ENCODE data around the gene RAB44. TPM values are rescaled to one million over a fixed set of nuclear protein-coding genes. Genes with fewer than 3 reads are reported as not detected.

Gene RAB44
- total RNA-seq, 1 donor from 2014 or later: 0.95 TPM

DNA sequence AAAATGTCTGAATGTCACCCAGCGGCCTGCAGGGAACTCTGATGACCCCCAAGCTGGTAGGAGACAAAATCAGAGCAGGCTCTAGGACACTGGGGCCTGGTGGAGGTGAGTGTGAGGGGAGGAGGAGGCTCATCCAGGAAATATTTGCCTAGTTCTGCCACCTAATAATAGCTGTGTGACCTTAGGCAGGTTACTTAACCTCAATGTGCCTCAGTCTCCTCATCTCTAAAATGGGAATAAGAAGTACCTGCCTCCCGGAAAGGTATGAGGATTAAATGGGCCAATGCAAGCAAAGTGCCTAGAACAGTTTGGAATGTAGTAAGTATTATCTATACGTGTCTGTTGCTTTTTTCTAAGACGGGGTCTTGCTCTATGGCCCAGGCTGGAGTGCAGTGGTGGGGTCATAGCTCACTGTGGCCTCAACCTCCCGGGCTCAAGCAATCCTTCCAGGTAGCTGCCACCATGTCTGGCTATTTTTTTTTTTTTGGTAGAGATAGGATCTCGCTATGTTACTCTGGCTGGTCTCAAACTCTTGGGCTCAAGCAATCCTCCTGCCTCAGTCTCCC is 60.4 kb downstream of the RAB44 start:
- no peak for ATAC-seq
- TF ChIP-seq, protein P1, sequence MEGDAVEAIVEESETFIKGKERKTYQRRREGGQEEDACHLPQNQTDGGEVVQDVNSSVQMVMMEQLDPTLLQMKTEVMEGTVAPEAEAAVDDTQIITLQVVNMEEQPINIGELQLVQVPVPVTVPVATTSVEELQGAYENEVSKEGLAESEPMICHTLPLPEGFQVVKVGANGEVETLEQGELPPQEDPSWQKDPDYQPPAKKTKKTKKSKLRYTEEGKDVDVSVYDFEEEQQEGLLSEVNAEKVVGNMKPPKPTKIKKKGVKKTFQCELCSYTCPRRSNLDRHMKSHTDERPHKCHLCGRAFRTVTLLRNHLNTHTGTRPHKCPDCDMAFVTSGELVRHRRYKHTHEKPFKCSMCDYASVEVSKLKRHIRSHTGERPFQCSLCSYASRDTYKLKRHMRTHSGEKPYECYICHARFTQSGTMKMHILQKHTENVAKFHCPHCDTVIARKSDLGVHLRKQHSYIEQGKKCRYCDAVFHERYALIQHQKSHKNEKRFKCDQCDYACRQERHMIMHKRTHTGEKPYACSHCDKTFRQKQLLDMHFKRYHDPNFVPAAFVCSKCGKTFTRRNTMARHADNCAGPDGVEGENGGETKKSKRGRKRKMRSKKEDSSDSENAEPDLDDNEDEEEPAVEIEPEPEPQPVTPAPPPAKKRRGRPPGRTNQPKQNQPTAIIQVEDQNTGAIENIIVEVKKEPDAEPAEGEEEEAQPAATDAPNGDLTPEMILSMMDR (IDR thresholded peaks at IDR 0.05): no peak
- no peaks in the 10 kb centered on the region for H3K9me3 ChIP-seq
- no peaks in the 10 kb centered on the region for H3K27me3 ChIP-seq (ENCODE audit: low read depth)
- no peak overlapping the region for H3K4me3 ChIP-seq
- no peak for DNase-seq
- H3K4me1 ChIP-seq: peaks cover 28% of the 10 kb centered on the region
- no peak overlapping the region for H3K27ac ChIP-seq
- intact Hi-C loops (cut with DNase I): loop anchor here (10.0 kb wide), 1 partner anchor 133 kb away; no protein-coding TSS in a partner anchor
- H3K36me3 ChIP-seq: no peaks in the 10 kb centered on the region

- no peak overlapping the region for H3K4me3 ChIP-seq
- ATAC-seq: peak; percentile 30 to 31
- peaks cover 28% of the 10 kb centered on the region for H3K4me1 ChIP-seq
- no peaks in the 10 kb centered on the region for H3K9me3 ChIP-seq
- H3K27ac ChIP-seq: no peak overlapping the region
- H3K36me3 ChIP-seq: no peaks in the 10 kb centered on the region
- DNase-seq: no peak
- no peaks in the 10 kb centered on the region for H3K27me3 ChIP-seq (ENCODE audit: low read depth)
- TF ChIP-seq, protein P1 (IDR thresholded peaks at IDR 0.05): no peak
- intact Hi-C loops (cut with DNase I): loop anchor here (10.0 kb wide), 1 partner anchor 134 kb away; no protein-coding TSS in a partner anchor
These were observed 61.0 kb downstream of the RAB44 start for GRCh38 chr6:36758516-36759147.

GRCh38 chr6:36759148-36759759 is 61.6 kb downstream of the RAB44 start:
- Histone ChIP-seq H3K4me1 (peaks cover 28% of the 10 kb centered on the region), H3K27ac (no peak overlapping the region), H3K36me3 (no peaks in the 10 kb centered on the region), H3K9me3 (no peaks in the 10 kb centered on the region), H3K27me3 (ENCODE audit: low read depth) (no peaks in the 10 kb centered on the region), H3K4me3 (no peak overlapping the region)
- intact Hi-C loops (cut with DNase I): loop anchor here (10.0 kb wide), 1 partner anchor 134 kb away; no protein-coding TSS in a partner anchor
- DNase-seq (peak; percentile 89), ATAC-seq (peak; percentile 92 to 93)
- TF ChIP-seq, protein P1 (IDR thresholded peaks at IDR 0.05): peak; percentile 96

DNA sequence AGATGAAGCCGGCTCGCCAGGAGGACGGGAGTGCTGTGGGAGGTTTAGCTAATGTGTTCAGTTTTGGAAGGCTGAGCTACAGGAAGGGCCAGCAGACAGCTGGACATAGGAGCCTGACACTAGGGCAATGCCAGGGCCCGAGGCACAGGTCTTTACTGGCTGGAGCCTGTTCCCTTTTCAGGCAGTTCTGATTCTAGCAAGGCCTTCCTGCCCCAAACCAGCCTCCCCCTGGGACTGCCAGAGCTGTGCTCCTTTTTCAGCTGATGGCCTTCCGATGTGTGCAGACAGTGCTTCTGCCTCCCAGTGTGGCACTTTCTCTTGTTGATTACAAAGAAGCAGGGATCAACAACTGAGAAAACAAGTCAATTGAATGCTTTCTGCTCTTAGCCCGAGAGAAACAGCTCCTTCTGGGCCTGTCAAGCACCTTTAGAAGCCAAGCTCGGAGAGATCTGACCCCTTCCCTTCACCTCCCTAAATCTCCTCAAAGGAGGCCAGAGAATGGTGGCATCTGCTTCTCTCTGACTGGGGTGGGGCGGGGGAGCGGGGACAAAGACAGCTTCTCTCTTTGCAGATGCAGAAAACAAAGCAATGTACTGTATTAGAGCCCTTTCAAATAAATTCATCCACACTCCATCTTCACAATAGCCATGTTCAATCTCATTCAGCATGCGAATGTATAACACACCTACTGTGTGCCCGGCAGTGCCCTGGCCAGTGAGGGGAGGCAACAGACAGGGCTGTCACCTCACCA is 63.2 kb downstream of the RAB44 start:
- Histone ChIP-seq H3K4me1 (peaks cover 24% of the 10 kb centered on the region), H3K27ac (no peak overlapping the region), H3K4me3 (no peak overlapping the region), H3K27me3 (ENCODE audit: low read depth) (no peaks in the 10 kb centered on the region), H3K36me3 (no peaks in the 10 kb centered on the region), H3K9me3 (no peaks in the 10 kb centered on the region)
- no peak for DNase-seq
- intact Hi-C loops (cut with DNase I): no loop called here
- TF ChIP-seq, protein P1 (IDR thresholded peaks at IDR 0.05): no peak
- ATAC-seq: no peak

GRCh38 chr6:36762123-36762522 is 64.5 kb downstream of the RAB44 start:
- Histone ChIP-seq H3K9me3 (no peaks in the 10 kb centered on the region), H3K4me1 (peaks cover 19% of the 10 kb centered on the region), H3K27me3 (ENCODE audit: low read depth) (no peaks in the 10 kb centered on the region), H3K36me3 (no peaks in the 10 kb centered on the region), H3K27ac (no peak overlapping the region), H3K4me3 (no peak overlapping the region)
- DNase-seq (no peak), ATAC-seq (no peak)
- TF ChIP-seq, protein P1 (IDR thresholded peaks at IDR 0.05): no peak
- intact Hi-C loops (cut with DNase I): no loop called here

Data from lower lobe of right lung (tissue), 2 donors.